HepG2 (cell line): ENCODE measurements around the gene WNT5B. TPM values are rescaled to one million over a fixed set of nuclear protein-coding genes. Genes with fewer than 3 reads are reported as not detected.

ENCODE experiments used
- ASH2L ChIP-seq: fragments of 300-600, 200-600 bp; sonication (generic); IDR thresholded peaks from 2 replicates; pipeline ENCODE4 v1.7.0; 2017; ENCODE audit warnings: low read depth, mild to moderate bottlenecking, moderate library complexity, mixed read lengths, low read length; ENCODE audit not compliant: insufficient read length
- CAMTA2 ChIP-seq: sonication (generic); formaldehyde crosslinking; IDR thresholded peaks from 2 replicates; pipeline ENCODE4 v1.4.0; 2020; ENCODE audit warnings: mild to moderate bottlenecking, missing genetic modification reagents, borderline replicate concordance
- CHCHD3 ChIP-seq: sonication (generic); formaldehyde crosslinking; IDR thresholded peaks from 2 replicates; pipeline ENCODE4 v1.8.0; 2022; ENCODE audit warnings: mild to moderate bottlenecking, missing genetic modification reagents, moderate library complexity
- CHD2 ChIP-seq: IDR thresholded peaks from 2 replicates; pipeline ENCODE4 v1.6.1; 2011; ENCODE audit warnings: low read depth, low read length, improper control_type of control experiment
- GABPB1 ChIP-seq: IDR thresholded peaks from 2 replicates; pipeline ENCODE4 v1.6.1; 2016; ENCODE audit warnings: mild to moderate bottlenecking, missing genetic modification reagents, moderate library complexity, missing compliant biosample characterization
- KDM2A ChIP-seq: sonication (generic); formaldehyde crosslinking; IDR thresholded peaks from 2 replicates; pipeline ENCODE4 v1.4.0; 2020; ENCODE audit warnings: low read depth, missing genetic modification reagents, borderline replicate concordance
- NONO ChIP-seq, 2 experiments: fragments of 450-650 bp in 1 of 2; sonication (generic) in 1 of 2; formaldehyde crosslinking in 1 of 2; IDR thresholded peaks in 1 of 2; conservative IDR thresholded peaks in 1 of 2; 2 replicates each; pipeline versions ENCODE4 v1.6.1 to v1.8.0; 2017 to 2022; ENCODE audit warnings: mild to moderate bottlenecking in 1 of 2, missing genetic modification reagents in 1 of 2, moderate library complexity in 1 of 2
- SIN3B ChIP-seq: fragments of 150-350 bp; IDR thresholded peaks from 2 replicates; pipeline ENCODE4 v1.6.1; 2014; ENCODE audit warnings: low read length
- ZFP62 ChIP-seq: sonication (generic); formaldehyde crosslinking; IDR thresholded peaks from 2 replicates; pipeline ENCODE4 v1.4.0; 2020; ENCODE audit warnings: missing genetic modification reagents
- ZNF251 ChIP-seq: sonication (generic); formaldehyde crosslinking; IDR thresholded peaks from 2 replicates; pipeline ENCODE4 v1.9.0; 2021; ENCODE audit warnings: mild to moderate bottlenecking, missing genetic modification reagents
- ZNF317 ChIP-seq: sonication (generic); formaldehyde crosslinking; IDR thresholded peaks from 2 replicates; pipeline ENCODE4 v1.5.0; 2020; ENCODE audit warnings: mild to moderate bottlenecking, missing genetic modification reagents
- ZNF496 ChIP-seq: sonication (generic); formaldehyde crosslinking; IDR thresholded peaks from 2 replicates; pipeline ENCODE4 v1.8.1; 2023; ENCODE audit warnings: mild to moderate bottlenecking, moderate library complexity, missing genetic modification reagents; ENCODE audit not compliant: insufficient replicate concordance
- ZSCAN31 ChIP-seq: sonication (generic); formaldehyde crosslinking; IDR thresholded peaks from 2 replicates; pipeline ENCODE4 v1.5.0; 2020; ENCODE audit warnings: low read depth, mild to moderate bottlenecking, missing genetic modification reagents
- polyA plus RNA-seq, 8 experiments: library from polyadenylated mRNA; depleted of rRNA in 3 of 8; stranded (reverse) in 7 of 8; unstranded in 1 of 8; fragments of >200 nt; fragmentation: Illumina TruSeq in 4 of 8; extraction: Trizol in 4 of 8; gene quantifications; 2 replicates each; pipeline versions ENCODE4 v1.2.1 to v1.2.3, GENCODE V29; 2011 to 2016; ENCODE audit warnings: low read depth in 4 of 8, missing spikeins in 1 of 8, mixed read lengths in 1 of 8; ENCODE audit not compliant: insufficient read depth in 1 of 8
- total RNA-seq, 5 experiments: library from RNA; depleted of rRNA; stranded (reverse); fragments of >200 nt; fragmentation: Illumina TruSeq; extraction: Trizol; gene quantifications; 2 replicates each; pipeline ENCODE4 v1.2.3, GENCODE V29; 2016; ENCODE audit warnings: low read depth in 1 of 5
- TF ChIP-seq, protein P1 (sequence below): sonication (generic); formaldehyde crosslinking; conservative IDR thresholded peaks from 2 replicates; pipeline ENCODE4 v1.4.0; 2020; ENCODE audit warnings: missing genetic modification reagents
- TF ChIP-seq, protein P2 (sequence below): sonication (generic); formaldehyde crosslinking; IDR thresholded peaks from 2 replicates; pipeline ENCODE4 v1.5.0; 2020; ENCODE audit warnings: missing genetic modification reagents
- TF ChIP-seq, protein P3 (sequence below): IDR thresholded peaks from 2 replicates; pipeline ENCODE4 v1.6.1; 2018; ENCODE audit warnings: missing genetic modification reagents, mild to moderate bottlenecking, missing compliant biosample characterization
- TF ChIP-seq, protein P4 (sequence below): sonication (generic); formaldehyde crosslinking; IDR thresholded peaks from 2 replicates; pipeline ENCODE4 v1.8.0; 2022; ENCODE audit warnings: low read depth, missing genetic modification reagents
- TF ChIP-seq, protein P5 (sequence below): sonication (generic); formaldehyde crosslinking; IDR thresholded peaks from 2 replicates; pipeline ENCODE4 v1.8.0; 2022; ENCODE audit warnings: missing genetic modification reagents, mild to moderate bottlenecking, moderate library complexity, borderline replicate concordance

WNT5B gene
- total and polyA plus RNA-seq, 2 of the 13 experiments (the other 11 are each of a cell fraction or from before 2014, with no cell fraction given): 0.04 TPM; not detected in 1

DNA sequence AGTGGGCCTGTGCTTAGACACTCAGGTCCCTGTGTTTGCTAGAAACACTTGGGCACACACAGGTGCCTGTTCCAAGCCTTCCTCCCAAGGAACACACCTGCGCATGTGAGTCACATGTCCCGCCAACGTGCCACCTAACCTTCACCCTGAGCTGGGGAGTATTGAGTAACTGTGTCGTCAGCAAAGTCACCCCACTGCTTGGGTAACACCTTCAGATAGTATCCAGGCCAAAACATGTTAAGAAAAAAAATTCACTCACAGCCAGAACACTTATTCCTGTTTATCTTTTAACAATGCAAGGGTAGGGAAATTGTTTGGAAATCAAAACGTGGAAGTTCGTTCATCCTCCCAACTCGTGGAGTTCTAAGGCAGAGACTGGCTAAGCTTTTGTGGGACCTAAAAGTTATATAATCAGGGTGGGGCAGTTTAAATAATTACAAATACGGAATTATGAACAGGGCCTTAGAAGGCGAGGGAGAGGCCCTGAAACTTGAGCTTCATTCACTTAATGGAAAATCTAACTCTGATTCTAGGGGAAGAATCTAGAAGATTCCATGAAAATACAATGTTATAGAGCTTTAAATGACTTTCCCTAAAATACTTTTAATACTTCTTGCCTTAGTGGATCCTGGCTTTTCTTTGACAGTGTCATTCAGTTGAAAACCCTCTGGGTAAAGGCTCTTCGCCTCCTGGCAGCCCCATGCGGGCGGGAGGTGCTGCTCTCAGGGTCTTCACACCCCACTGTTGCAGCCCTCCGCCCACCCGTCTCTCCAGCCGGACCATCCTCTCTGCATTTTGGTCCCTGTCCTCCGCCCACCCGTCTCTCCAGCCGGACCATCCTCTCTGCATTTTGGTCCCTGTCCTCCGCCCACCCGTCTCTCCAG, 31.5 kb downstream of the WNT5B start (continued):
- TF ChIP-seq ZNF251 (no peak), ZSCAN31 (no peak), NONO (IDR thresholded peaks at IDR 0.05) (no peak), NONO (CRISPR knock-in tag; conservative IDR thresholded peaks at IDR 0.05) (no peak), SIN3B (no peak), ZNF496 (CRISPR knock-in tag) (no peak), CAMTA2 (CRISPR knock-in tag) (no peak), KDM2A (CRISPR knock-in tag) (no peak), GABPB1 (CRISPR knock-in tag) (peak; percentile 34; the same call in 1 of the 2 replicates), CHCHD3 (CRISPR knock-in tag) (no peak), ZNF317 (CRISPR knock-in tag) (no peak), CHD2 (no peak), ASH2L (no peak), ZFP62 (CRISPR knock-in tag) (no peak)
- TF ChIP-seq, protein P1, sequence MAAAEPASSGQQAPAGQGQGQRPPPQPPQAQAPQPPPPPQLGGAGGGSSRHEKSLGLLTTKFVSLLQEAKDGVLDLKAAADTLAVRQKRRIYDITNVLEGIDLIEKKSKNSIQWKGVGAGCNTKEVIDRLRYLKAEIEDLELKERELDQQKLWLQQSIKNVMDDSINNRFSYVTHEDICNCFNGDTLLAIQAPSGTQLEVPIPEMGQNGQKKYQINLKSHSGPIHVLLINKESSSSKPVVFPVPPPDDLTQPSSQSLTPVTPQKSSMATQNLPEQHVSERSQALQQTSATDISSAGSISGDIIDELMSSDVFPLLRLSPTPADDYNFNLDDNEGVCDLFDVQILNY: no peak
- TF ChIP-seq, protein P2, sequence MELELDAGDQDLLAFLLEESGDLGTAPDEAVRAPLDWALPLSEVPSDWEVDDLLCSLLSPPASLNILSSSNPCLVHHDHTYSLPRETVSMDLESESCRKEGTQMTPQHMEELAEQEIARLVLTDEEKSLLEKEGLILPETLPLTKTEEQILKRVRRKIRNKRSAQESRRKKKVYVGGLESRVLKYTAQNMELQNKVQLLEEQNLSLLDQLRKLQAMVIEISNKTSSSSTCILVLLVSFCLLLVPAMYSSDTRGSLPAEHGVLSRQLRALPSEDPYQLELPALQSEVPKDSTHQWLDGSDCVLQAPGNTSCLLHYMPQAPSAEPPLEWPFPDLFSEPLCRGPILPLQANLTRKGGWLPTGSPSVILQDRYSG (CRISPR knock-in tag): no peak
- TF ChIP-seq, protein P3, sequence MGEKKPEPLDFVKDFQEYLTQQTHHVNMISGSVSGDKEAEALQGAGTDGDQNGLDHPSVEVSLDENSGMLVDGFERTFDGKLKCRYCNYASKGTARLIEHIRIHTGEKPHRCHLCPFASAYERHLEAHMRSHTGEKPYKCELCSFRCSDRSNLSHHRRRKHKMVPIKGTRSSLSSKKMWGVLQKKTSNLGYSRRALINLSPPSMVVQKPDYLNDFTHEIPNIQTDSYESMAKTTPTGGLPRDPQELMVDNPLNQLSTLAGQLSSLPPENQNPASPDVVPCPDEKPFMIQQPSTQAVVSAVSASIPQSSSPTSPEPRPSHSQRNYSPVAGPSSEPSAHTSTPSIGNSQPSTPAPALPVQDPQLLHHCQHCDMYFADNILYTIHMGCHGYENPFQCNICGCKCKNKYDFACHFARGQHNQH (CRISPR knock-in tag): no peak
- TF ChIP-seq, protein P4, sequence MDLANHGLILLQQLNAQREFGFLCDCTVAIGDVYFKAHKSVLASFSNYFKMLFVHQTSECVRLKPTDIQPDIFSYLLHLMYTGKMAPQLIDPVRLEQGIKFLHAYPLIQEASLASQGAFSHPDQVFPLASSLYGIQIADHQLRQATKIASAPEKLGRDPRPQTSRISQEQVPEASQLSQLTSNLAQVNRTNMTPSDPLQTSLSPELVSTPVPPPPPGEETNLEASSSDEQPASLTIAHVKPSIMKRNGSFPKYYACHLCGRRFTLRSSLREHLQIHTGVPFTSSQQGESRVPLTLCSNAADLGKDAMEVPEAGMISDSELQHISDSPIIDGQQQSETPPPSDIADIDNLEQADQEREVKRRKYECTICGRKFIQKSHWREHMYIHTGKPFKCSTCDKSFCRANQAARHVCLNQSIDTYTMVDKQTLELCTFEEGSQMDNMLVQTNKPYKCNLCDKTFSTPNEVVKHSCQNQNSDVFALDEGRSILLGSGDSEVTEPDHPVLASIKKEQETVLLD (CRISPR knock-in tag): no peak
- TF ChIP-seq, protein P5, sequence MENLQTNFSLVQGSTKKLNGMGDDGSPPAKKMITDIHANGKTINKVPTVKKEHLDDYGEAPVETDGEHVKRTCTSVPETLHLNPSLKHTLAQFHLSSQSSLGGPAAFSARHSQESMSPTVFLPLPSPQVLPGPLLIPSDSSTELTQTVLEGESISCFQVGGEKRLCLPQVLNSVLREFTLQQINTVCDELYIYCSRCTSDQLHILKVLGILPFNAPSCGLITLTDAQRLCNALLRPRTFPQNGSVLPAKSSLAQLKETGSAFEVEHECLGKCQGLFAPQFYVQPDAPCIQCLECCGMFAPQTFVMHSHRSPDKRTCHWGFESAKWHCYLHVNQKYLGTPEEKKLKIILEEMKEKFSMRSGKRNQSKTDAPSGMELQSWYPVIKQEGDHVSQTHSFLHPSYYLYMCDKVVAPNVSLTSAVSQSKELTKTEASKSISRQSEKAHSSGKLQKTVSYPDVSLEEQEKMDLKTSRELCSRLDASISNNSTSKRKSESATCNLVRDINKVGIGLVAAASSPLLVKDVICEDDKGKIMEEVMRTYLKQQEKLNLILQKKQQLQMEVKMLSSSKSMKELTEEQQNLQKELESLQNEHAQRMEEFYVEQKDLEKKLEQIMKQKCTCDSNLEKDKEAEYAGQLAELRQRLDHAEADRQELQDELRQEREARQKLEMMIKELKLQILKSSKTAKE (CRISPR knock-in tag): no peak
